Retinal pigment epithelial cell (primary cell): ENCODE data around the gene EGFL7.

Experiments
- DNase-seq: peaks from one replicate; pipeline ENCODE4 v3.0.0-alpha.2; 2010; ENCODE audit warnings: low read depth
- H3K4me3 ChIP-seq: 2 replicates; pipeline ENCODE4 v1.5.1; 2011; ENCODE audit warnings: mild to moderate bottlenecking, low read length, control low read depth, moderate library complexity
- CTCF ChIP-seq: conservative IDR thresholded peaks from 2 replicates; pipeline ENCODE4 v1.5.1; 2011; ENCODE audit warnings: low read depth, low read length, control low read depth, inconsistent platforms

Gene EGFL7

GRCh38 chr9:136654820-136655535, 7.7 kb upstream of the EGFL7 start:
- no peak for TF ChIP-seq CTCF
- no peak for DNase-seq
- H3K4me3 ChIP-seq: no peak overlapping the region

GRCh38 chr9:136655536-136656182, 7.1 kb upstream of the EGFL7 start:
- TF ChIP-seq CTCF: no peak
- H3K4me3 ChIP-seq: no peak overlapping the region
- DNase-seq: no peak

GRCh38 chr9:136656183-136656738, 6.5 kb upstream of the EGFL7 start:
- TF ChIP-seq CTCF: no peak
- DNase-seq: no peak
- H3K4me3 ChIP-seq: no peak overlapping the region

GRCh38 chr9:136656795-136657611, 5.7 kb upstream of the EGFL7 start:
- no peak for TF ChIP-seq CTCF
- H3K4me3 ChIP-seq: no peak overlapping the region
- DNase-seq: no peak

GRCh38 chr9:136657974-136658848, 4.5 kb upstream of the EGFL7 start:
- no peak for DNase-seq
- no peak for TF ChIP-seq CTCF
- H3K4me3 ChIP-seq: no peak overlapping the region

- no peak for DNase-seq
- no peak overlapping the region for H3K4me3 ChIP-seq
- no peak for TF ChIP-seq CTCF
Observed at GRCh38 chr9:136658849-136659535, 3.7 kb upstream of the EGFL7 start.
